Pulmonary artery endothelial cell (primary cell): ENCODE data around the gene NLRP5. TPM values are rescaled to one million over a fixed set of nuclear protein-coding genes. Genes with fewer than 3 reads are reported as not detected.

Experiments used
- DNase-seq: peaks from one replicate; pipeline ENCODE4 v3.0.0-alpha.2; 2011; ENCODE audit warnings: low read depth, low spot score
- total RNA-seq: library from RNA; depleted of rRNA; stranded (reverse); fragments of >200 nt; gene quantifications from 2 replicates; pipeline ENCODE4 v1.2.3, GENCODE V29; 2014

NLRP5 gene
- total RNA-seq, 1 donor from 2014 or later: not detected

GRCh38 chr19:56071151-56071550, 84.6 kb downstream of the NLRP5 start:
- no peak for DNase-seq

GRCh38 chr19:56076498-56076897, 89.9 kb downstream of the NLRP5 start:
- DNase-seq: no peak

GRCh38 chr19:56079609-56080008, 93.0 kb downstream of the NLRP5 start:
- DNase-seq: no peak

GRCh38 chr19:56080669-56081401, 94.3 kb downstream of the NLRP5 start:
- DNase-seq: peak; percentile 46

- no peak for DNase-seq
Measured at GRCh38 chr19:56083668-56084067, 97.1 kb downstream of the NLRP5 start.

- DNase-seq: no peak
Measured at GRCh38 chr19:56084835-56085536, 98.4 kb downstream of the NLRP5 start.

- DNase-seq: no peak
Measured at GRCh38 chr19:56085571-56086275, 99.1 kb downstream of the NLRP5 start.

- no peak for DNase-seq
Measured at GRCh38 chr19:56086671-56087430, 100.3 kb downstream of the NLRP5 start.

- DNase-seq: no peak
Measured at GRCh38 chr19:56087647-56088496, 101.3 kb downstream of the NLRP5 start.

- no peak for DNase-seq
Measured at GRCh38 chr19:56088497-56089215, 102.1 kb downstream of the NLRP5 start.

- no peak for DNase-seq
Measured at GRCh38 chr19:56089344-56089743, 102.8 kb downstream of the NLRP5 start.

- no peak for DNase-seq
Measured at GRCh38 chr19:56091066-56091490, 104.5 kb downstream of the NLRP5 start.

- no peak for DNase-seq
Measured at GRCh38 chr19:56091751-56092546, 105.4 kb downstream of the NLRP5 start.

- no peak for DNase-seq
Measured at GRCh38 chr19:56092685-56093631, 106.4 kb downstream of the NLRP5 start.

- DNase-seq: no peak
Measured at GRCh38 chr19:56094449-56094848, 107.9 kb downstream of the NLRP5 start.

GRCh38 chr19:56096665-56097064, 110.1 kb downstream of the NLRP5 start:
- DNase-seq: no peak

GRCh38 chr19:56097306-56097705, 110.7 kb downstream of the NLRP5 start:
- DNase-seq: no peak

- no peak for DNase-seq
Measured at GRCh38 chr19:56097776-56098175, 111.2 kb downstream of the NLRP5 start.
